ENCODE results near the gene LMBR1.
"Not testable (repeated sequence)": the region's sequence is repeated elsewhere in the genome, so short reads cannot be mapped to it uniquely, and the experiment has no call there.

Gene LMBR1

DNA sequence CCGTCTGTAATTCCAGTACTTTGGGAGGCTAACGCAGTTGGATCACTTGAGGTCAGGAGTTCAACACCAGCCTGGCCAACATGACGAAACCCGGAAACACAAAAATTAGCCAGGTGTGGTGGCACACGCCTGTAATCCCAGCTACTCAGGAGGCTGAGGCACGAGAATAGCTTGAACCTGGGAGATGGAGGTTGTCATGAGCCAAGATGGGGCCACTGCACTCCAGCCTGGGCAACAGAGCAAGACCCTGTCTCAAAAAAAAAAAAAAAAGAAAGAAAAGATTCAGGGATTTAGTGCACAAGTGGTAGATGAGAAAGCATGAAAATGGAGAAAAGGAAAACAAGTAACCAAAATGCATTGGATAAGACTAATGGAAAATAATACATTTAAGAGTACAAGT is 49.4 kb downstream of the LMBR1 start:
- not testable (repeated sequence) for DNase-seq

DNA sequence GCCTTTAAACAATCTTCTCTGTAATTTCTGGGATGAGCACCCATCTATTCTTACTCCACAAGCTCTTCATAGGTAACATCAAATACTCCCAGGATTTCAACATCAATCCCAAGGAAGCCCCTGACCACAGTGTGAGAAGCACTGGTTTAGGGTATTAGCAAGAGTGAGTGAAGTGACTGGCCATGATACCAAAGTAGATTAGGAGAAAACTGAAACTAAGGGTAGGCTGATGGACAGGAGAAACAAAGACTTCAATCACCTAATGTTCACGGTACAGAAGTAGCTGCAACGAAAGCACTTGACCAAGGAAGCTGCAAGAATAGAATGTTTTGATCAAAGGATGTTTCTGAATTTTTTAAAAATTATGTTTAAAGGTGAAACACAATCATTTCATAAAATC is 49.8 kb downstream of the LMBR1 start:
- DNase-seq = no peak

DNA sequence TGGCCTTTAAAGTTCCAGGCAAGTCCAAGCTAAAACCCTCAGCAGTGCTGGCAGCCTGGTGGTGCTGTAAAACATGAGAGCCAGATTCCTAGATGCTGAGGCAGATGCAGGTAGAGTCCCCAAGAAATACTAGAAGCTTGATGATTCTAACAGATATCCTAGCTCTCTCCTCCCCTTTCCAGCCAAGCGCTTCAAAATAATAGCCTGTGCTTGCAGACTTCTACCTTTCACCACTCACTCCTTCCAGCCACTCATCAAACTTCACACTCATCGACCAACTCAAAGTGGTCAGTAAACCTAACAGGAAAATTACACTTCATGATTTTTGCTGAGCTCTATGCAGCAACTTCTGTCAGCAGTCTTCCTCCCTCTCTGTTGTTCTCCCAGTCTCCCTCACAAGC is 50.2 kb downstream of the LMBR1 start:
- no peak for DNase-seq

DNA sequence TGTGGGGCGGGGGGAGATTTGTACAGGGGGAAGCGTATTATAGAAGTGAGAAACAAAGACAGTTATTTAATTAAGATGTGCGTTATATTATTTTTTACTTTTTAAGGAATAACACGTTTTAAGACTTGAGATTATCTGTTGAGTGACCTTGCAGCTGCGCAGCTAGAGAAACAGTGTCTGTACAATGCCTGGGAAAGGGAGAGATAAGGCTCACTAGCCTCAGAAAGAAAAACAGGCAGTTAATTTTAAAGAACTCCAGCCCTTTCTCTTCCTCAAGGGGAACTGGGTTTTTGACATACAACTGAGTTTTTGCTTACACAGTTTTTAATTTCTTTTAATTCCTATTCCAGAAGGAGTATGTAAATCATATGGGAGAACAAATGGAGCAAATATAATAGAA is 50.7 kb downstream of the LMBR1 start:
- no peak for DNase-seq

DNA sequence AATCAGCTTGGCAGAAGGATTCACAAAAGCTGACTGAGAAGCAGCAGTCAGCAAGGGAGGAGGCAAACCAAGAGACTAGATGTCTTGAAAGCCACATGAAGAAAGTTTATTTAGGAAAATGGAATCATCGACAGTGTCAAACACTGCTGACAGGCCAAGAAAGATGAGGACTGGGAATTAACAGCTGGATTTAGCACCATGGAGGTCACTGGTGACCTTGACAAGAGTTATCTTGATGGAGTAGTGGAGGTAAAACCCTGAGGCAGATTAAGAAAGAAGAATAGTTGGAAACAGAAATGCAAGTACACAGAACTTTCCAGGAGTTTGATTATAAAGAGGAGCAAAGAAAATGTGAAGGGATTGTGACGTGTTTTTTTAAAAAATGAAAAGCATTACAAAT is 51.5 kb downstream of the LMBR1 start:
- no peak for DNase-seq

DNA sequence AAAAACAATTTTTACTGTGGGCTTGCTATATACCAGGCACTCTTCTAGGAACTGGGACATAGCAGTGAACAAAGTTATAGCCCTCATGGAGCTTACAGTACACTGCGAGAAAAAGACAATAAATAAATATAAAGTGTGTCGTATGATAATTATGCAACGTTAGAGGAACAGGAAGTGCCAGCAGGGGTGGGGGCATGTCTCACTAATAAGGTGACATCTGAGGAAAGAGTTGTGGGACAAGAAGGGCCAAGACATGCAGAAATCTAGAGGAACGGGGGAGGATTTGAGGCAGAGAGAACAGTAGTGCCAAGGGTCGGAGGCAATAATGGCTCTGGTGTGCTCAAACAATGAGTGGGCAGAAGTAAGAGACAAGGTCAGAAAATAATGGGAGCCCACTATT is 52.8 kb downstream of the LMBR1 start:
- DNase-seq = no peak

DNA sequence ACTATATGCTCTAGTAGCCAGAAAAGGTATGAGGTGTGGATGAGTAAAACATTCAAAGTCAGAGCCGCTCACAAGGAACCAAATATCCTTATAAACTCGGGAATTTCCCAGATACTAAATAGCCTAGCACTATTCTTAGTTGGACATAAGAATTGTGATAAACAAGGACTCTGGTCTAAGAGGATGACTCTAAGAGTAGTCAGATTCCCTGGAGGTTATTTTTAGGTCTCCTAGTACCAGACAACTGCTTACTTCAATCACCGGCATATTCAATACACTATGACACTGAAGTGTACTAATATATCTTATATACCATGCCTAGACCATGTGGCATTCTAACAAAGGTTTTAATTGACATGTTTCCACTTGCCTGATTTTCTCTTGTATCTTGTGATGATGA is 56.5 kb downstream of the LMBR1 start:
- no peak for DNase-seq

DNA sequence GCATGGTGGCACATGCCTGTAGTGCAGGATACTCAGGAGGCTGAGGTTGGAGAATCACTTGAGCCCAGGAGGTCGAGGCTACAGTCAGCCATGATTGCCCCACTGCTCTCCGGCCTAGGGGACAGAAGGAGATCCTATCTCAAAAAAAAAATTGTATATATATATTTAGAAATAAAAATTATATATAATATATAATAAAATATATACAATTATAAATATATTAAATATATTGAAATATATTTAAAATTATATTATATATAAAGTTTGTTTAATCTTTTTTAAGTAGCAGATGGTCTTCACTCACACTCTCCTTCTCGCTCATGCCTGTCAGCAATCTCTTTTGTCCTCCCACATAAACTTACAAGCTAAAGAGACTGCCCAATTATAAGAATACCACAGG is 58.5 kb downstream of the LMBR1 start:
- no peak for DNase-seq

DNA sequence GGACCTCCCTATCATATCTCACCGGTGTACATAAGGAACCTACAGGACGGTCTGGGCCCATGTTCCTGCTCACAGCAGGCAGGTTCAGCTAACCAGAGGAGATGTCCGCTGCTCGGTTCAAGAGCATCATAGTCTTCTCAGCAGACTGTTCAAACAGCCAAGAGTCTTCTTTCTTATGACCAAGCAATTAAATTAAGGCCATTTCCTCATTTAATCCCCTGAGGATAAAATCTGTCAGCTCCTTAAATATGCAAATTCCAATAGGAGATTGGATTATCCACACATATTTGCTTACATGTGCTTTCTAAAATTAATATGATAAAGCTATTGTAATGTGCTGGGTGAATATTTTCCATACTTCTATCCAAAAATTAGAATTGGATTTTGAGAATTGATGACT is 59.7 kb downstream of the LMBR1 start:
- DNase-seq = no peak

DNA sequence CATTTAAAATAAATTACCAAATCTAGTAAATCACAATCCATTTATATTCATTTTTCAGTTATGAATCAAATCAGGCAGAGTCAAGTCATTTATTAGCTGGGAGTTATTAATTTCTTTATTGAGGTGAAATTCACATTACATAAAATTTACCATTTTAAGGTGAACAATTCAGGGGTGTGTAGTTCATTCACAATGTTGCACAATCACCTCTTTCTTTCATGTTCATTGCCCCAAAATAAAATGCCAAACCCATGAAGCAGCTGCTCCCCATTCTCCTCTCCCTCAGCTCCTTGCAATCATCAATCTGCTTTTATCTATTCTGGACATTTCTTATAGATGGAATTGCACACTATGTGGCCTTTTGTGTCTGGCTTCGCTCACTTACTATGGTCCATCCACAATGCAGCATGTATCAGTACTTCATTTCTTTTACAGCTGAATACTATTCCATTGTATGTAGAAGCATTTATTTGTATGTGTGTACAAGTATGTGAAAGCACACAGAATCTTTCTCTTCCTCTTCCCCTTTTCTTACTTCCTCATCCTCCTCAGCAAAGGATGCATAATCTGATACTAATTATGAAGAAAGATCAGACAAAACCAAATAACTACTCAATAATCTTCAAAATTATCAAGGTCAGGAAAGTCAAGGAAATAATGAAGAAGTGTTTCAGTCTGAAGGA is 60.6 kb downstream of the LMBR1 start:
- no peak for DNase-seq

DNA sequence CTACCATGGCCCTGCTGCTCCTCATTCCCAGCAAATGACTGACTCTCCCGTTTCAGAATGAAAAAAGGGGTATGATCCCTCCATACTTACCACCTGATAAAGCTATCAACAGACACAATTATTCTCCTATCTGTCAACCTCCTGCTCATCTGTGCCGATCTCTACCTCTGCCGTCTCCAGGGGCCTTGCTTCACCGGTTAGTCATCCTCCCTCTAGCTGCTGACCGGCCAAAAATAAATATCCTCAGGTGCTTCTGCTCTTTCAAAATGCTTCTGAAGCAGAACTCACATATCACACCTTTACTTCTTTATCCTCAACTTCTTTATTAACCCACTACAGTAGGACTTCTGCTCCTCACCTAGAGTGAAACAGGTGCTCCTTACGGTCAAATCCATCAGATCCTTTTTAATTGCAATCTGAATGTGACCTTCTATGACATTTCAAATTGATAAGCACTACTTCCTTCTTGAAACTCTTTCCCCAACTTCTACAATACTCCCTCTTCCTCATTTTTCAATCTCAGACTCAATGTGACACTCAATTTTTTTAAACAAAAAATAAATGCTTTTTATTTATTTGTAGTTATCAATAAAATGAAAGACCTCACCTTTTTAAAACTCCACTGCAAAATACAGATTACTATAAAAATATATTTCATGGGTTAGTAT is 63.2 kb downstream of the LMBR1 start:
- no peak for DNase-seq

DNA sequence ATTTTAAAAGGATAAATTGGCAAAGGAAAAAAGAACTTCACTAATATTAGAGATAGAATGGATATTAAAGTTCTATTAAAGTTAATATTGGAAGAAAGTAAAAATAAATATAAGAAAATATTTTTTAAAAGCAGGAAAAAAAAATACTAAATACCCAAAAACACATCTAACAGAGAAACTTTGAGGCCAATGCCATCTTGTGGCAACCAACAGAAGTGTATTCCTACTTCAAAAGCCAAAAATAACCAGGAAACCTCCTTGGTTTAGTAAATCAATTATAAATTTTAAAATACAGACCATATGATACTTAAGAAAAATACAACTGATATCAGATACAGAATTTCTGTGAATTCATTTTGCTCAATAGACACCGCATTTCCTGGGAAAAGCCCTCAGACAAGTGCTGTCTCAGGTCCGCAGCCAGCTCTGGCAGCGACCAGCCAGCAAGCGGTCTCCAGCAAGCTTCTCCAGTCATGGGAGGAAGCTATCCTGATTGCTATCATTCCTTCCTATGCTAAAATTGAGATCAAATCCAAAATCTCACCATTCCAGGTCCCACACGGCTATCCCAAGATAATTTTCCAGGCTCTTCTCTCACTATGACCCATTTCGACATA is 65.3 kb downstream of the LMBR1 start:
- no peak for DNase-seq

DNA sequence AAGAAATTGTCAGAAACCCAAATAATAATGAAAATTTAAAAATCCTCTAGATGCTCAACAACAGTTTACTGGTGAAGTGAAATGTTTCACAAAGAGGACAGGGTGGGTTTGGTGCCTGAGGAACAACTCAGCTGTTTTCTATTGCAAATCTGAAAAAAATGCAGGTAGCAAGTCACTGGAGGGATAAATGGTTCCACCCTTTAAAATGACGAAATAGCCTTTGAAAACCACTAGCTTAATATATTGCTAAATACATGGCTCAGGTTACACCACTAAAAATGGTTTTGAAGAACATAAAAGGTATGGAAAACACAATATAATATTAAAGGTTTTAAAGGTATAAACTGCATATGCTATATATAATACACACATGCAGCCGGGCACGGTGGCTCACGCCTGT is 69.5 kb downstream of the LMBR1 start:
- DNase-seq = no peak

DNA sequence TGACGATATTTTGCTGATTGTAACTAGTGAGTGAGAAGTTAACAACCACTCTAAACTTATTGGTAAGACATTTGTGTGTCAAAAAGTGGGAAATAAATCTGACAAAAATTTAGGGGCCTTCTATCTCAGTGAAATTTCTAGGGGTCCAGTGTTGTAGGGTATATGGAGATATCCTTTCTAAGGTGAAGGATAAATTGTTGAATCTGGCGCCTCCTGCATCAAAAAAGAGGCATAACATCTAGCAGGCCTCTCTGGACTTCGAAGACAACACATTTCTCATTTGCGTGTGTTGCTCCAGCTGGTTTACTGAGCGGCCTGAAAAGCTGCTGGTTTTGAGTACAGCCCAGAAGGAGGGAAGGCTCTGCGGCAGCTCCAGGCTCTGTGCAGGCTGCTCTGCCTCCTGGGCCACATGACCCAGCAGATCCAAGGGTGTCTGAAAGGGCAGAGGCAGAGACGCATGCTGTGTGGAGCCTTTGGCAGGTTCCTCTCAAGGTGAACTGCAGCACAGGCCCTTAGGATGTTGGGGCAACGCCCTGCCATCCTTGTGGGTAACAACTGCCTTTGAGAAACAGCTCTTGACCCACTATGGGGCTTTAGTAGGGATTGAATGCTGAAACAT is 72.4 kb downstream of the LMBR1 start:
- DNase-seq = no peak

DNA sequence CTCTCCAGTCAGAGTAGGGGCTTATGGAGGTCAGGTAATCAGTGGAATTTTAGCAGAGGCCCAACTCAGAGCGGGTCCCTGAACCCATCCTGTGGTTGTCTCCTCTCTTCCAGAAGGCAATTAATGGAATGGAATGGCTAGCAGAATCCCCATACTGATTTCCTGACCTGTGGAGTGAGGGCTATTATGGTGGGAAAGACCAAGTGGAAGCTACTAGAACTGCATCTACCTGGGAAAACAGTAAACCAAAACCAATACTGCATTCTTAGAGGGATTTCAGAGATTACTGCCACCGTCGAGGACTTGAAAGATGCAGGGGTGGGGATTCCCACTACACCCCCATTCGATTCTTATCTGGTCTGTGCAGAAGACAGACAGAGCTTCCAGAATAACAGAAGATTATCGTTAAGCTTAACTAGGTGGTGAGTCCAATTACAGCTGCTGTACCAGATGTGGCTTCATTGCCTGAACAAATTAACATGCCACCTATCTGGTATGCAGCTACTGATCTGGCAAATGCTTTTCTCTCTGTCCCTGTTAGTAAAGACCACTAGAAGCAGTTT is 73.2 kb downstream of the LMBR1 start:
- DNase-seq = no peak

DNA sequence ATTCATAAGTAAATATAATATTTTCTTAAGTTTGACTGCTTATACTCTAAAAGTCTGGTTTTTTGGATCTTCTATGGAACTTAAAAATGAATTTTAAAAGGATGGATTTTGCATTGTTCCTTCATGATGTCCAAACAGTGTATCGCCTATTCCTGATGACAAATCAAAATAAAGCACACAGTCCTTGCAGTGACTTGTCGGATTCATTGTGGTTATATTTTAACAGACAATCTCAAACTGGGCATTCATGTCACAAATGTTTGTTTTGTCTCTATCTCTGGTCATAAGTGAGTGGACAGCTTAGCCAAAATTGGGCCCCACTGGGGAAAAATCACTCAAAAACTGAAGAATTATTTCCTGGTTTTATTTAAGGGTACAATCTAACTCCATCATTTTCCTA is 74.8 kb downstream of the LMBR1 start:
- no peak for DNase-seq

DNA sequence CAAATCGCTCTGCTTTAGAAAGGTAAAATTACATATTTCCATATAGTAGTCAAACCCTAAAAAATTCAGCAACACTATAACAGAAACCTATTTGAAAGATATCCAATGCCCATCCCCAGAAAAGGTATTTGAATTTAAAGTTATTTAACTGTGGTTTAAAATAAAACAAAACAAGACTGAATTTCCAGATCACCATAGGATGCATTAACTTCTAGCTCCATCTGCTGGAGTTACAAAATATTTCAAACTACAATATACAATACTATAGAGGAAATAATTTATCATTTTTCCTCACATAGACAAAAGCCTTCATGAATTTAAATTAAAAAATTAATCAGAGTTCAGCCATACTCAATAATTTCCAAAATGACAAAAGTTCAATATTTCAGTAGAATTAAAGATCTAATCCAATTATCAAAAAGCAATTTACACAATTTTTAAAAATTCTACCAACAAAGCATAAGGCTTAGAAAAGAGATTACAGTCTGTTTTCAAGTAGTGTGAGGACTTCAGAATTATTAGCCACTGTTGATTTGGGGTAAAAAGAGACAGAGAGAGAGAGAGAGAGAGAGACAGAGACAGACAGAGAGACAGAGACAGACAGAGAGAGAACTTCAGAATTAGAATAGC is 75.9 kb downstream of the LMBR1 start:
- DNase-seq = no peak

DNA sequence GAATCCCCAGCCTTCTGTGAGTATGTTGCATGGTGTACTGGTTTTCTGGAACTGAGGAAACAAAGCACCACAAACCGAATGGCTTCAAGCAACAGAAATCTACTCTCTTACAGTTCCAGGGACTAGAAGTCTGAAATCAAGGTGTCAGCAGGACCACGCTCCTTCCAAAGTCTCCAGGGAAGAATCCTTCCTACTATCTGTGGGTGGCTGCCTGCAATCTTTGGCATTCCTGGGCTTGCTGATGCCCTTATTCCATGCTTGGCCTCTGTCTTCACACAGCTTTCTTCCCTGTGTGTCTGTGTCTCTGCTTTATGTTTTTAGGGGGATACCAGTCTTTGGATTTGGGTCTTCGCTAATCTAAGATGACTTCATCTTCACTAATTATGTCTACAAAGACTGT is 81.3 kb downstream of the LMBR1 start:
- DNase-seq = no peak

DNA sequence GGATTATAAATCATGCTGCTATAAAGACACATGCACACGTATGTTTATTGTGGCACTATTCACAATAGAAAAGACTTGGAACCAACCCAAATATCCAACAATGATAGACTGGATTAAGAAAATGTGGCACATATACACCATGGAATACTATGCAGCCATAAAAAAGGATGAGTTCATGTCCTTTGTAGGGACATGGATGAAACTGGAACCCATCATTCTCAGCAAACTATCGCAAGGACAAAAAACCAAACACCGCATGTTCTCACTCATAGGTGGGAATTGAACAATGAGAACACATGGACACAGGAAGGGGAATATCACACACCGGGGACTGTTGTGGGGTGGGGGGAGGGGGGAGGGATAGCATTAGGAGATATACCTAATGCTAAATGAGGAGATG is 89.3 kb downstream of the LMBR1 start:
- DNase-seq = not testable (repeated sequence)

DNA sequence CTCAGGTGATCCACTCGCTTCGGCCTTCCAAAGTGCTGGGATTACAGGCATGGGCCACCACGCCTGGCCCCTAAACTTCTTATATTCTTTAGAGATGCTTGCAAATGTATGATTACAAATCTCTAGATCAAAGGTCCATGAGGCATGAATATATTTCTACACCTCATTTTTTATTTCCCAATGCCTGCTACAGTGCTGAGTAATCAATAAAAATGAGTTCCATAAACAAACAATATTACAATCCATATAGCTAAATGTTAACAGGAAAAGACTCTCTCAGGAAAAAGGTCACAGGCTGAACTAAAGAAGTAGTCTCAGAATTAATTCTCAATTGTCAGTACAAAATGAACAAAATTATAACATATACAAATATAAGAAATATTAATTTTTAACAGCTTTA is 90.8 kb downstream of the LMBR1 start:
- DNase-seq = no peak

DNA sequence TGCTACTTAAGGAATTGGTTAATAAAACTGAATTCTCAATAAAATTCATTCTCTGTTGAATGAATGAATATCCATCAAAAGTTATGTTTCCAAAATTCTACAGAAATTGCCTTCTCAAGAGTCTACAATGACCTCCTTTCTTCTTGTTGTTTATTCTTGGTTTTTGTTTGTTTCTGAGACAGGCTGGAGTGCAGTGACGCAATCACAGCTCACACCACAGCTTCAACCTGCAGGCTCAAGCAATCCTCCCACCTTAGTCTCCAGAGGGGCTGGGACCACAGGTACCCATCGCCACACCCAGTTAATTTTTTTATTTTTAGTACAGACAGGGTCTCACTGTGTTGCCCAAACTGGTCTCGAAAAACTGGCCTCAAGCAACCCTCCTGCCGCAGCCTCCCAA is 97.6 kb downstream of the LMBR1 start:
- DNase-seq = no peak

DNA sequence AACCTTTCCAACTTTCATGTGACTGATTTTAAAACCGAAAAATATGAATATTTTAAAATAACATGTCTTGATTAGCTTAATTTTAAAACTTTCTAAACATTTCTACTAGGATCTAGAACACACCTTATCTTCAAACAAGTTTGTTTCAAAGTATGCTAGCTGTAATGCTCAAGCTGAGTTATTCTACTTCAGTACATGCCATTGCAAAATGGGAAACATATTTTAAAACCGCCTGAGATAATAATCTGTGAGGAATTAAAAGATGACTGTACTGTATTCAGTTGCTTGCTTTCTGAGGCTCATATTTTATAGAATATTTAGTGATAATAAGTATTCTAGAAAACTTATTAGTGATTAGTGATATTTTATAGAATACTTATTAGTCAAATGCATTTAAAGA is 99.6 kb downstream of the LMBR1 start:
- no peak for DNase-seq

DNA sequence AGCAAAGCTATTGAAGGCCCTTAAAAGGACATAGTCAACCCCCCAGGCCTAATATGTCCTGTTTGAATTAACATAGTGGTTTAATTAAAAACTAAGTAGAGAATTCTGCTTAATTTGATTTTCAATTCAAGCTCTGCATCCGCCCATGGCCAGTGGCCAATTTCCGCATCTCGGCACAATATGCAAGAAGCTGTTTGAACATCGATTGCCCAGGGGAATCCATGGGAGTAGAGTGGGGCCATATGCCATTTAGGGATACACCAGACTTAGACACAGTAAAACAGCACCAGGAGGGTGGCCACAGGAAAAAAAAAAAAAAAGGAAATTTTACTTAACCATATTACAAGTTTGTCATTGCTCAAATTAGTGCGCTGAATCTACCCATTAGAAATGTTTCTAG is 100.4 kb downstream of the LMBR1 start:
- DNase-seq = no peak

Measured in NCI-H1105 (cell line).